ENCODE data around the gene CFAP126.
"Not testable (repeated sequence)": the region's sequence is repeated elsewhere in the genome, so short reads cannot be mapped to it uniquely, and the experiment has no call there.

Gene CFAP126

DNA sequence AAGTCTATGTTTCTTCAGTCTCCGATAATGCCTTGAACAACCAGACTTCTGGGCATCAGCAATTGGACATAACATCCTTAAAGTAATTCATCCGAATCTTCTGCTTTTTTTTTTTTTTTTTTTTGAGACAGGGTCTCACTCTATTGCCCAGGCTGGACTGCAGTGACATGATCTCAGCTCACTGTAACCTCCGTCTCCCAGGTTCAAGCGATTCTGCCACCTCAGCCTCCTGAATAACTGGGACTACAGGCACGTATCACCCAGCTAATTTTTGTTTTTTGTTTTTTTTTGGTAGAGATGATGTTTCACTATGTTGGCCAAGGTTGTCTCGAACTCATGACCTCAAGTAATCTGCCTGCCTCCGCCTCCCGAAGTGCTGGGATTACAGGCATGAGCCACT is 23.9 kb upstream of the CFAP126 start:
- no peak for DNase-seq
- H3K36me3 Mint-ChIP-seq, result peaks cover 1% of the 10 kb centered on the region
- CTCF ChIA-PET, result interaction anchor here (1.3 kb wide), 1 partner anchor 166 kb away, joined by 3 read pairs; the partner anchor contains the start of gene TOMM40L
- no peaks in the 10 kb centered on the region for H3K9me3 Mint-ChIP-seq
- H3K27me3 Mint-ChIP-seq, result peaks cover 4% of the 10 kb centered on the region
- no peak overlapping the region for H3K27ac Mint-ChIP-seq
- H3K4me3 Mint-ChIP-seq, result no peak overlapping the region
- H3K4me1 Mint-ChIP-seq, result peaks cover 43% of the 10 kb centered on the region

DNA sequence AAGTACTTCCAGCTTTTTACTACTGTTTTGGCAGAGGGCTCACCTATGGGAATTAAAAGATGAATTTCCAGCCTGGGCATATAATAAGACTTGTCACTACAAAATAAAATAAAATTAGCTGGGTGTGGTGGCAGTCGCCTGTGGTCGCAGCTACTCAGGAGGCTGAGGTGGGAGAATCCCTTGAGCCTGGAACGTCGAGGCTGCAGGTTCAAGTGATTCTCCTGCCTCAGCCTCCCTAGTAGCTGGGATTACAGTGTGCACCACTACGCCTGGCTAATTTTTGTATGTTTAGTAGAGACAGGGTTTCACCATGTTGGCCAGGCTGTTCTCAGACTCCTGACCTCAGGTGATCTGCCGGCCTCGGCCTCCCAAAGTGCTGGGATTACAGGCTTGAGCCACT is 23.5 kb upstream of the CFAP126 start:
- peak overlapping the region; percentile 15 for H3K27ac Mint-ChIP-seq
- not testable (repeated sequence) for H3K9me3 Mint-ChIP-seq, H3K27me3 Mint-ChIP-seq, H3K36me3 Mint-ChIP-seq, DNase-seq
- H3K4me3 Mint-ChIP-seq, result peak overlapping the region; percentile 89
- peaks cover 48% of the 10 kb centered on the region for H3K4me1 Mint-ChIP-seq
- CTCF ChIA-PET, result interaction anchor here (1.4 kb wide), 1 partner anchor 49 kb away, joined by 3 read pairs; no protein-coding TSS in a partner anchor

DNA sequence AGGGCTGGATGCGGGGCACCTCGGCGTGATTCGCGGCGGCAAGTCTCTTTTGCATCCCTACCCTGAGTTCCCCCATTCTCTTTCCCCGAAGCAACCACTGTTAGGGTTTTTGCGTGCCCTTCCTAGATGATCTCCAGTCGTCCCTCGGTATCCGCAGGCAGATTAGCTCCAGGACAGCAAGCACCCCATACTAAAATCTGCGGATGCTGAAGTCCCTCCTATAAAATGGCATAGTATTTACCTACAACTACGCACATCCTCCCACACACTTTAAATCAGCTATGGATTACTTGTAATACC is 22.8 kb upstream of the CFAP126 start:
- Mint-ChIP-seq H3K4me3 (peak overlapping the region; percentile 89), H3K9me3 (no peaks in the 10 kb centered on the region), H3K27ac (peak overlapping the region; percentile 95), H3K36me3 (peaks cover 1% of the 10 kb centered on the region), H3K27me3 (peaks cover 4% of the 10 kb centered on the region), H3K4me1 (peaks cover 50% of the 10 kb centered on the region)
- DNase-seq, result no peak
- CTCF ChIA-PET, result interaction anchor here (1.4 kb wide), 1 partner anchor 50 kb away, joined by 3 read pairs; no protein-coding TSS in a partner anchor

DNA sequence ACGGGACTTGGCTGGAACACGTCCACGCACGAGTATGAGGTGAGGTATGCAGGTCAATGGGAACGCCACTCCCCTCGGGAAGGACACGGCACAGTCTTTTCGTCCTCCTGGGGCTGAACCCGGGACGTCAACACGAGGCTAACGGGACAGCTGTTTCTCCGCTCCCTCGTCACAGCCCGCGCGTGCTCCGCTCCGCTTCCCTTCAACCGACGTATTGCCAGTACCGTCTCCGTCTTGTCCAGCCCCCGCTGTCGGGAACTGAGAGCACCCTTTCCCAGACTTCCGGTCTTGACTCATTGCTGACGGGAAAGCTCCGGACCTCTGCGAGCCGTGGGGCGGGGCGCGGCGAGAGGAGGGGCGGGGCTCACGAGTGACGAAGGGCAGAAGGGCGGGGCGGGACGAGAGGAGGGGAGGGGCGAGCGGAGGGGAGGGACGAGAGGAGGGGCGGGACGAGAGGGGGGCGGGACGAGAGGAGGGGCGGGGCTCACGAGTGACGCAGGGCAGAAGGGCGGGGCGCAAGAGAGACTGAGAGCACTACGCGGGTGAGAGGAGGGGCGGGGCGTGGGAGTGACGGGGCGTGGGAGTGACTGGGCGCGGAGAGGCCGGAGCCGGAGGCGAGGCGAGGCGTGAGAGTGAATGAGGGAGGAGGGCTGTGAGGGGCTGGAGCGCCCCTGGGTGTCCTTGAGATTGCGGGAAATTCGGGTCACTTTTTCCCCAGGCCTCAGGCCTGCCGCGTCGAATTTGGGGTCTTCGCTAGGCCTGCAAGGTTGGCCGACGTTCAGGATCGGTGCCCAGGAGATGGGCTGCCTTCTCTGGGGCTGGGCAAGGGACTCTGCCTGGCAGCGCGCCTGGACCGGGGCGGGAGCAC is 22.2 kb upstream of the CFAP126 start:
- H3K4me3 Mint-ChIP-seq, result peak overlapping the region; percentile 89
- CTCF ChIA-PET, result interaction anchor here (0.7 to 2.0 kb wide), 3 partner anchors 51 to 203 kb away, joined by 3 to 10 read pairs (median 4); partner anchors contain the start of gene TOMM40L

DNA sequence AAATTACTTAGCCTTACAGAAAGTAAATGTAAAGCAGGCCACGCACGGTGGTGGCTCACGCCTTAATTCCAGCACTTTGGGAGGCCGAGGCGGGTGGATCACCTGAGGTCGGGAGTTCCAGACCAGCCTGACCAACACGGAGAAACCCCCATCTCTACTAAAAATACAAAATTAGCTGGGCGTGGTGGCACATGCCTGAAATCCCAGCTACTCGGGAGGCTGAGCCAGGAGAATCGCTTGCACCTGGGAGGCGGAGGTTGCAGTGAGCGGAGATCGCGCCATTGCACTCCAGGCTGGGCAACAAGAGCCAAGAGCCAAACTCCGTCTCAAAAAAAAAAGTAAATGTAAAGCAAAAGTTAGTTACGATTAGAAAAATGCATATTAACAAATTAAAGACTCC is 21.5 kb upstream of the CFAP126 start:
- H3K36me3 Mint-ChIP-seq, H3K9me3 Mint-ChIP-seq, H3K27me3 Mint-ChIP-seq, DNase-seq: not testable (repeated sequence)
- CTCF ChIA-PET, result interaction anchor here (0.7 to 2.0 kb wide), 2 partner anchors 163 to 203 kb away, joined by 4 to 10 read pairs; partner anchors contain the start of gene TOMM40L
- Mint-ChIP-seq H3K4me3 (peak overlapping the region; percentile 89), H3K27ac (peak overlapping the region; percentile 95), H3K4me1 (peaks cover 52% of the 10 kb centered on the region)

More for the DNA sequence above, 22.2 kb upstream of the CFAP126 start:
- peak; percentile 98 for DNase-seq
- Mint-ChIP-seq H3K27me3 (peaks cover 4% of the 10 kb centered on the region), H3K9me3 (no peaks in the 10 kb centered on the region), H3K27ac (peak overlapping the region; percentile 95), H3K36me3 (peaks cover 1% of the 10 kb centered on the region), H3K4me1 (peaks cover 50% of the 10 kb centered on the region)

DNA sequence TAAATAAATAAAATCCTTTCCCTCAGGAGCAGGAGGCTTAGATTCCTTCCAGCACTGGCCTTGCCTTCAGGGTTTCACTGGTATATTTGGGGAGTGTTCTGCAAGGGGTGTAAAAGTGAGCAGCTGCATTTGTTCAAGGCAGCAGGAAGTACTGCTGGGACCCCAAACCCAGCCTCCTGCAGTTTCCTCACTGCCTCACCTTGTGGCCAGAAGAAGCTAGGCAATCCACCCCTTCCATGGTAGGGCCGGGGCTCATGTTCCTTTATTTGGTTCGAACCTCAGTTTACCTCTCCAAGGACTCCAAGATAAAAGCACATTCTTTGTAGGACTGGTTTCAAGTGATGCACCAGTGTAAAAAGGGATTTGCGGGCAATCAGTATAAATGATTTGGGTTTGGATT is 21.0 kb upstream of the CFAP126 start:
- H3K9me3 Mint-ChIP-seq, result no peaks in the 10 kb centered on the region
- H3K4me1 Mint-ChIP-seq, result peaks cover 52% of the 10 kb centered on the region
- H3K36me3 Mint-ChIP-seq, result peaks cover 1% of the 10 kb centered on the region
- peak overlapping the region; percentile 95 for H3K27ac Mint-ChIP-seq
- DNase-seq, result no peak
- H3K27me3 Mint-ChIP-seq, result peaks cover 4% of the 10 kb centered on the region
- H3K4me3 Mint-ChIP-seq, result peak overlapping the region; percentile 89
- CTCF ChIA-PET, result interaction anchor here (2.0 kb wide), 1 partner anchor 163 kb away, joined by 10 read pairs; the partner anchor contains the start of gene TOMM40L

DNA sequence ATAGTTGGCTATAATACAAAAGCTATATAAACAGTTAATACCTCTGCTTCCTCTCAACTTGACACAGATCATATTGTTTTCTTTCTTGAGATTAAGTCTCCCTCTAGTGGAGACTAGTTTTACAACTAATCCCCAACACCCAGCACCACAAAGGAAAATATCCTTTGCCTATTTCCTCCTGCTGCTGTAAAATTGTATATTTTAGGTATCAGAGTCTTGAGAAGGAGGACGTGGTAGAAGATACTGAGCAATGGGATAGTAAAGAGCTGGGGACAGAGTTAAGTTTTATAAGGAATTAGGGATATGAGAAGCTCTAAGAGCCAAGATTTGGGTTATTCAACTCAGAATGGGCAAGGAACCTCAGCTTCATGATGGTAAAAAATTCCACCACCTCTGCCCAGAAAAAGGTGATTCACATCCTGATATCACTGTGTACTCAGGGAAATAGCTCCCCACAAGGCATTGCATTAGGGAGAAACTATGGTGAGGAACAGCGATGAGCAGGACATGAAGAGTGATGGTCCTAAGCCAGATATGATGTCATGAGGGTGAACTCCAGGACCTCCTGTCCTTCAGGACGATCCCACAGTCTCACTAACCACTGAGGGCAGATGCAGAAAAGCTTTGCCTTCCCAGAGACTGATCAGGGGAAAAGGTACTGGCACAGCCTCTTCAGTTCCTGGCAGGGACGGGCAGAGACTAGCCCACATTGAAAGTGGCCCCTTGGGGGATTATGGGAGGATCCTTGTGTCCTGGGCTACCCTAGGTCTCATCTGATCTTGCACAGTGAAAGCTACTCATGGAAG is 14.7 kb upstream of the CFAP126 start:
- Mint-ChIP-seq H3K9me3 (no peaks in the 10 kb centered on the region), H3K4me3 (no peak overlapping the region), H3K36me3 (peaks cover 1% of the 10 kb centered on the region), H3K27ac (no peak overlapping the region), H3K27me3 (no peaks in the 10 kb centered on the region), H3K4me1 (peaks cover 17% of the 10 kb centered on the region)
- CTCF ChIA-PET, result interaction anchor here (0.6 to 8.8 kb wide), 44 partner anchors 8 to 387 kb away, joined by 3 to 157 read pairs (median 4); partner anchors contain the start of genes APOA2, B4GALT3, CFAP126 and NDUFS2
- no peak for DNase-seq

DNA sequence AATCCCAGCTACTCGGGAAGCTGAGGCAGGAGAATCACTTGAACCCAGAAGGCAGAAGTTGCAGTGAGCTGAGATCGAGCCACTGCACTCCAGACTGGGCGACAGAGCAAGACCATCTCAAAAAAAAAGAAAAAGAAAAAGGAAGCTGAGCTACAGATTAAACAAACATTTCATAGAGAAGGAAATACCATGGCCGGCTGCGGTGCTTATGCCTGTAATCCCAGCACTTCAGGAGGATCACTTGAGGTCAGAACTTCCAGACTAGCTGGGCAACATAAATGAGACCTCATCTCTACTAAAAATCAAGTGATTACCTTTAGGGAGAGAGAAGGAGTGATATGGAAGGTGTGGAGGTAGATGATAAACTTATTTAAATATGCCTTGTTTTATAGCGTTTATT is 14.0 kb upstream of the CFAP126 start:
- CTCF ChIA-PET, result interaction anchor here (0.6 to 8.8 kb wide), 42 partner anchors 8 to 387 kb away, joined by 3 to 157 read pairs (median 4); partner anchors contain the start of genes APOA2, B4GALT3, CFAP126 and NDUFS2
- Mint-ChIP-seq H3K27ac (peak overlapping the region; percentile 50), H3K4me3 (no peak overlapping the region)

DNA sequence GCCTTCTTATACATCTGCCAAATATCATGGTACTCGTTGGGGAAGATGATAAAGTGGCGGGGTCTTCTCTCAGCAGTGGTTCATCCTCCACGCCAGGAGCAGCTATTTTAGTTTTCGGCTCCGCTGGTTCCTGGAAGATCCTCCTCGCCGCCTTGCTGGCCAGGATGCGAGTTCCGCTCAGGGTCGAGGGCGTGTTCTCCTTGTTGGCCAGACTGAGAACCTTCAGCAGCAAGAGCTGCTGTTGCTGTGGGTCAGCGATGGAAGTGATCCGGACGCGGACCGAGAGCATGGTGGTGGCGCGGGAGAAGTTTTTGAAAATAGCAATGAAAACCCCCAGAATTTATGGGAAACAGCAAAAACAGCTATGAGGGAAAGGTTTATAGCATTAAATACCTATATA is 11.4 kb upstream of the CFAP126 start:
- Mint-ChIP-seq H3K4me3 (no peak overlapping the region), H3K27me3 (no peaks in the 10 kb centered on the region), H3K36me3 (no peaks in the 10 kb centered on the region), H3K27ac (no peak overlapping the region), H3K4me1 (no peaks in the 10 kb centered on the region), H3K9me3 (no peaks in the 10 kb centered on the region)
- CTCF ChIA-PET, result interaction anchor here (8.8 kb wide), 1 partner anchor 150 kb away, joined by 157 read pairs; the partner anchor contains the start of gene TOMM40L
- DNase-seq, result no peak

More for the DNA sequence above, 14.0 kb upstream of the CFAP126 start:
- no peak for DNase-seq
- H3K4me1 Mint-ChIP-seq, result peaks cover 9% of the 10 kb centered on the region
- H3K9me3 Mint-ChIP-seq, result no peaks in the 10 kb centered on the region
- H3K36me3 Mint-ChIP-seq, result no peaks in the 10 kb centered on the region
- H3K27me3 Mint-ChIP-seq, result no peaks in the 10 kb centered on the region

DNA sequence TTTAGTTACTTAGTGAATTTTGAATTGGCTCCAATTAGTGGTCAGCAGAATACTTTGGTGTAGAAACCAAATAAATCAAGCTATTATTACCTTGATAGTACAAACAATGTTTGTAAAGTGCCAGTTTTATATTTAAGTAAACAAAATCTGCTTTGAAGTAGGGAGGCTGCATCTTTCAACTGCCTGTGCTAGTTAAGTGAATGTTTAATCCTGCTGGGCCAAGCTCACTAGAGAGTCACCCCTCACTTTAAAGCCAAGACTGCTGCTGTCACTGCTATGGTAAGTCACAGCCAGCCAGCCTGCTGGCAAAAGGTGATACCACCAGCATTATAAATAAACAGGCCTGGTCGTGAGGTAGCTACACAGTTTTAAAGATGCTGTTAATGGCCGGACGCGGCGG is 10.3 kb upstream of the CFAP126 start:
- Mint-ChIP-seq H3K9me3 (no peaks in the 10 kb centered on the region), H3K27ac (no peak overlapping the region), H3K27me3 (no peaks in the 10 kb centered on the region), H3K4me3 (no peak overlapping the region), H3K36me3 (no peaks in the 10 kb centered on the region), H3K4me1 (no peaks in the 10 kb centered on the region)
- no peak for DNase-seq
- CTCF ChIA-PET, result interaction anchor here (8.8 kb wide), 1 partner anchor 149 kb away, joined by 157 read pairs; the partner anchor contains the start of gene TOMM40L

DNA sequence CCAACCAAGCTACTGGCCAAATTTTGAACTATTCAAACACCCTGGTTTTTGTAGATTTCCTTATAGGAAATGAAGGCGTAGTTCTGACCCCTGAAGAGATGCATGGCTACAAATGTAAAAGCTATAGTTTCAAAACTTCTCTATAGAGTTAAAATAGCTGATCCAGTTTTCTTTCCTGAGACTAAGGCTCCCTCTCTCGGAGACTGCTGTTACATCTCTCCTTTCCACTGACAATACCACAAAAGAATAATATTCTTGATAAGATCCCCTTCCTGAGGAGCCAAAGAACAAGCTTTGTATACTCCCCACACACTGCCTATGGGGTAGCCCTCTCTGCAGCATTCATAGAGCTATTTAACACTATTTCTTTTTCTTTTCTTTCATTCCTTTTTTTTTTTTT is 6.7 kb upstream of the CFAP126 start:
- Mint-ChIP-seq H3K27ac (no peak overlapping the region), H3K4me1 (no peaks in the 10 kb centered on the region), H3K9me3 (no peaks in the 10 kb centered on the region), H3K36me3 (no peaks in the 10 kb centered on the region), H3K27me3 (no peaks in the 10 kb centered on the region), H3K4me3 (no peak overlapping the region)
- no peak for DNase-seq
- CTCF ChIA-PET, result interaction anchor here (0.7 to 1.7 kb wide), 9 partner anchors 8 to 193 kb away, joined by 3 to 10 read pairs (median 4); partner anchors contain the start of gene TOMM40L

DNA sequence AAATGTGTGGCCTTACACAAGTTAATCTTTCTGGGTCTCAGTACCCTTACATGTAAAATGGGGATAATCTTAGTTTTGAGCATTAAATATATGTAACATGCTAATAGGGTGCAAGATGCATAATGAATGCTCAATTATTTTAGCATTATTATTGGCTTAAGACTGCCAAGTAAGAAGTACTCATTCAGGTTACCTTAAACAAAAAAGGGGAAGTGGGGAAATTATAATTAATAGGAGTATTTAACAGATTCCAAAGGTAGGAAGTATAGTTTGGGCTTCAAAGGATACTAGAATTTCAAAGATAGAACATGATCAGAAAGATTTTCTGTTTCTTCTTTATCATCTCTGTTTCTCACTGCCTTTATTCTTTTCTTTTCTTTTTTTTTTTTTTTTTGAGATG is 5.8 kb upstream of the CFAP126 start:
- Mint-ChIP-seq H3K36me3 (no peaks in the 10 kb centered on the region), H3K4me1 (no peaks in the 10 kb centered on the region), H3K9me3 (no peaks in the 10 kb centered on the region)

DNA sequence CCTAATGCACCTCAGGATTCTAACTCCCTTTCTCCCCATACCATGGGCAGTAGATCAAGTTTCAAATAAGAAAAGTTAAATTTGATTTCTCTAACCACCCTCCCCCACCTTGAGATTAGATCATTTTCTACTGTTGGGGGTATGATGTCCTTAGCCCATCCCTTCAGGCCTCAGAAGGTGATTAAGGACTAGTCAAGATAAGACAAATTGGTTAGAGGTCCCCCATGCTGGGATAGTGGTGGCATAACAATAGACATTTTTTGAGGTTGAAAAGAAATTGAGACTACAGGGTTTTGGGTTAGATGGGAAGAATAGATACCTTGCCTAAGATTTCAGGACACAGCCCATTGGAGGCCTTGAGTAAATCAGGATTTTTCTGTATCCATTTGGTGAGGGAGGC is 2.5 kb downstream of the CFAP126 start:
- DNase-seq, result no peak
- Mint-ChIP-seq H3K27ac (no peak overlapping the region), H3K4me1 (peaks cover 3% of the 10 kb centered on the region), H3K27me3 (no peaks in the 10 kb centered on the region), H3K36me3 (peaks cover 27% of the 10 kb centered on the region), H3K9me3 (no peaks in the 10 kb centered on the region), H3K4me3 (no peak overlapping the region)
- CTCF ChIA-PET, result no interaction called here

More for the DNA sequence above, 5.8 kb upstream of the CFAP126 start:
- Mint-ChIP-seq H3K27ac (no peak overlapping the region), H3K4me3 (no peak overlapping the region), H3K27me3 (no peaks in the 10 kb centered on the region)
- CTCF ChIA-PET, result interaction anchor here (1.1 to 1.2 kb wide), 3 partner anchors 9 to 143 kb away, joined by 3 to 4 read pairs (median 4); no protein-coding TSS in a partner anchor
- DNase-seq, result no peak

DNA sequence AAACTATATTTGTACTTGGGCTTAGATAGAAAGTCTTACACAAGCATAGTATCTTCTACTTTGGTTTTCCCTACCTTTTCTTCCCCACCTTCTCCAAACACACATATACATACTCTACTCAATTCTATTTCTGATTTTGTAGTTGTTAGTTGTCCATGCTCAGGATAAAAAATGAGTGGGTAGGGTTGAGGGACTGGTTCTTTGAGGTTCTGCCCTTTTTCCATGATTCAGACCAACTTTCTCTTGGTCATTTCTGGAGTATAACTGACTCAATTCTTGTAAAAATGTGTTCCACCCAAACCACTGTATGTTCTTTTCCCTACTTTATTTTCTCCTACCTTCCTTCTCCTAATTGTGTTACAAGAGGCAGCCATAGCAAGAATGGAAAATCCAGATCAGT is 3.3 kb downstream of the CFAP126 start:
- H3K27ac Mint-ChIP-seq, result no peak overlapping the region
- no peaks in the 10 kb centered on the region for H3K9me3 Mint-ChIP-seq
- CTCF ChIA-PET, result no interaction called here
- DNase-seq, result no peak
- H3K36me3 Mint-ChIP-seq, result peaks cover 33% of the 10 kb centered on the region
- no peak overlapping the region for H3K4me3 Mint-ChIP-seq
- H3K4me1 Mint-ChIP-seq, result peaks cover 4% of the 10 kb centered on the region
- no peaks in the 10 kb centered on the region for H3K27me3 Mint-ChIP-seq
